ENCODE results near the gene CLCN2.
A peak's percentile ranks its signal among the peaks of the same experiment; 100 is the strongest.

CLCN2 gene

DNA sequence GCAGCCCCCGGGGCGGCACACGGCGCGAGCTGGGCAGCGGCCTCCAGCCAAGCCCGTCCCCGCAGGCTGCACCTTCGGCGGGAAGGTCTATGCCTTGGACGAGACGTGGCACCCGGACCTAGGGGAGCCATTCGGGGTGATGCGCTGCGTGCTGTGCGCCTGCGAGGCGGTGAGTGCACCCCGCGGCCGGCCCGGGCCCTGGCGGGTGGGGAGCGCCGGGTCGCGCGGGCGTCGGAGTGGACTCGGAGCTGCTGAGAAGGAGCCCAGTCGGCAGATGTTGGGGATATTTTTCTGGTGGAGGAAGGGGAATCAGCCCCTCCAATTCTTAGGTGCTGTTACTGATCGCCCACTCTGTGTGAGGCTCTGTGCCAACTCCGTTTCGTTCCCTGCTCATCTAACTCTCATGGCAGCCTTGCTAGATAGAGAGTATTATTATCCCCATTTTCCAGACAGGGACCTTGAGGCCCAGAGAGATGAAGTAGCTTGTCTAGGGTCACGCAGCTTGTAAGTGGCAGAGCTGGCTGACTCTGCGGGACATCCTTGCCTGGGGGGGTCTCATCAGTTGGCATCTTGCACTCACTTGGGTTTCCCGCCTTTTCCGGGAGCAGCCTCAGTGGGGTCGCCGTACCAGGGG, 19.3 kb upstream of the CLCN2 start:
- DNase-seq = no peak

DNA sequence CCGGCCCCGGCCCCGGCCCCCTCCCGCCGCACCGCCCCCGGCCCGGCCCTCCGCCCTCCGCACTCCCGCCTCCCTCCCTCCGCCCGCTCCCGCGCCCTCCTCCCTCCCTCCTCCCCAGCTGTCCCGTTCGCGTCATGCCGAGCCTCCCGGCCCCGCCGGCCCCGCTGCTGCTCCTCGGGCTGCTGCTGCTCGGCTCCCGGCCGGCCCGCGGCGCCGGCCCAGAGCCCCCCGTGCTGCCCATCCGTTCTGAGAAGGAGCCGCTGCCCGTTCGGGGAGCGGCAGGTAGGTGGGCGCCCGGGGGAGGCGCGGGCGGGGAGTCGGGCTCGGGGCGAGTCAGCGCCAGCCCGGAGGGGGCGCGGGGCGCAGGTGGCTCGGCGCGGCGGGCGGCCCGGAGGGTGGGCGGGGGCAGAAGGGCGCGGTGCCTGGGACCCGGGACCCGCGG, 18.8 kb upstream of the CLCN2 start:
- no peak for DNase-seq

DNA sequence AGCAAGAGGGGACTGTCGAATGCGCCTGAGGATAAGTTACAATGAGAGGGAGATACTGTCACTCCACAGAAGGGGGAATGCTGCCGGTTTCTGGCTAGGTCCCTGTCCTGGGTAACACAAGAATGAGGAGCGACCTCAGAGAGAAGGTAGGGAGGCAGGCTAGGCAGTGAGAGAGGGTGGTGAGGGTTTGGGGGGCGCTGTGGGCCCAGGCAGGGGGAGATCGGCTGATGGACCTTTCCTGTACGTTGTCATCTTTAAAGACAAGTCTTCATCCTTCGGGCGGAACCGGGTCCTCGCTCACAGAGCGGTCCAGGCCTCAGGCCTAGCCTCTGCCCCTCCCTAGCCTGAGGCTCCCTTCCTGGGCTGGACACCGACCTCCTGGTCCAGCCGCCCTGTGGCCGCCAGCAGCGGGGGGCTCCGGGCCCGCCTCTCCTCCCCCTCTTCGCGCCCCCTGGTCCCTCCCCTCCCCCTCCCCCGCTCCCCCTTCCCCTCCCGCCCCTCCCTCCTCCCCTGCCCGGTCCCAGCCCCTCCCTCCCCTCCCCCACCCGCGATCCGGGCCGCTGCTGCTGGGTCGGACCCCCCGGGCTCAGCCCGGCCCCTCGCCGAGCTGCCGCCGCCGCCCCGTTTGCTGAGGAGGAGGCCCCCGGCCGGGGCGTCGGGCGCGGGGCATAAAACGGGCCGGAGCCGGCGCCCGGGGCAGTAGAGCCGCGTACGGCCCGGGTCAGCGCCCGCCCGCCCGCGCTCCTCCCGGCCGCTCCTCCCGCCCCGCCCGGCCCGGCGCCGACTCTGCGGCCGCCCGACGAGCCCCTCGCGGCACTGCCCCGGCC, 18.2 kb upstream of the CLCN2 start, which contains the start of gene CHRD:
TSS of gene CHRD (plus strand) at position 697 of the 827 bp plus-strand sequence. CDS start 265 bp downstream, outside the sequence.
- no peak for DNase-seq

DNA sequence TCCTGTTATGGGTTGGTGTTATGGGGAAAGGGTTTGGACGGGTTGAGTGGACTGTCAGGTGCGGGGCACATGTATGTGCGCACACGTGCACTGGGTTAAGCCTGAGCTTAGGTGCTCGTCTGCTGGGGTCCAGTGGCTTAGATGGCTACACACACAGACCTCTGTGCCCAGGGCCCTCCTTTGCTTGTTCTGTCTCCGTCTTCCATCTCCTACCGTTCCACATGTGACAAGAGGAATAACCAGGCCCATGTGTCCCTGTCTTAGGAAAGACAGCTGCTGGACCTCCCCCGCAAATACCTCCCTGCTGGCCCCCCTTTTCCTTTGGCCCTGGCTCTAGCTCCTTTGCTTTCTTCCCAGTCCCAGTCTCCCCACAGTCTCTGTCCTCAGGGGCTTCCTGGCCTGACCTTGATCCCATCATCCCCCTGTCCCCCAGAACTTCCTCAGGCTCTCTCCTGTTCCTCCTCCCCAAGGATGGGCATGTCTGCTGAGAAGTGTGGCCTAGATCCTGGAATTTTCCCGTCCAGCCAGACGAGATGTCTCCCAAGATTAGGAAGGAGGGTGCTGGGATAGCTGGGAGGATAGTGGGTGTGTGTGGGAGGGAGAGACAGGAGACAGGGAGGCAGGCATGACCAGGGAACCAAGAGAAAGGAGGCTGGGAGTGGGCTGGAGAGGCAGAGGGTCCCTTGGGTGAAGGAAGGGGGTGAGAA, 17.4 kb upstream of the CLCN2 start:
- no peak for DNase-seq

DNA sequence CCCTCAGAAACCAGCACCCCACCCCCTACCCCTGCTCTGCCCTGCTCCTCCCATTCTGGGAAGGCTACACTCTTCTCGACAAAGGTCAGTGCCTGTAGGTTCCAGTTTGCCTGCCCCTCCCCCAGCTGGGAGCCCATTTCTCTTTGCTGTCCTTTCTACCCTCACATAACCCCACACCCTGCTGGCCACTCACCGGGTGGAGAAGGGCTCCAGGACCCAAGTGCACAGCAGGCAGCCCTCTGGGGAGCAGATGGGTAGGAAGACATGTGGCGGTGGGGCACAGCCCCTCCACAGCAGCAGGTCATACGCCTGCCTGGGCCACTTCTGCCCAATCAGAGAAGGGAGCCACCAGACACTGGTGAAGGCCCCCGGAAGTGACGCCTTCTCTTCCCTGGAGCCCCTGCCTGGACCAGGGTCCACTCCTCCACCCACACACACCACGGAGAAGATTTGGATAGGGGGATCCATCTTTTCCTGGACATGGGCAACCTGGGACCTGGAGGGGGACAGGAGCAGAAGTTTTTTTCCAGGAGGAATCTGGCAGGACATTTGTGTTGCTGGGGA, 16.6 kb upstream of the CLCN2 start, which contains the start of gene THPO:
TSS of gene THPO (minus strand) at position 326 of the 564 bp plus-strand sequence. CDS start 1,948 bp downstream, outside the sequence.
- DNase-seq = no peak

DNA sequence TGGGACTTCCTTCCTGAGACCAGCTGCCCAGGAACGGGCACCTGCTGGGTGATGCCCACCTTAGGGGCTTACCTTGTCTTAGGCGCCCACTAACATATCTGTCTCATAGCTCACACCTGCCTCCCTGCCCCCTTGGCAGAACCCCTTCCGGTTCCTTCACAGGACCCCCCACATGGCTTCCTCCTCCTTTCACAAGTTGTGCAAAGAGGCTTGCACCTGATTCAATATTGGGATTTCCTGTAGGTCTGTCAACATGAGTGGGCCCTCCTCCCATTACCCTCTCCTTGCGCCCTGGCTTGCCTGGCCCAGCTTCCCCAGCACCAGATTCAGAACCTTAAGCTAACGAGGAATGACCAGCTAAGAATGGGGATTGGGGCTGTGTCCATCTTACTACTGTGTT, 16.0 kb upstream of the CLCN2 start:
- DNase-seq = no peak

DNA sequence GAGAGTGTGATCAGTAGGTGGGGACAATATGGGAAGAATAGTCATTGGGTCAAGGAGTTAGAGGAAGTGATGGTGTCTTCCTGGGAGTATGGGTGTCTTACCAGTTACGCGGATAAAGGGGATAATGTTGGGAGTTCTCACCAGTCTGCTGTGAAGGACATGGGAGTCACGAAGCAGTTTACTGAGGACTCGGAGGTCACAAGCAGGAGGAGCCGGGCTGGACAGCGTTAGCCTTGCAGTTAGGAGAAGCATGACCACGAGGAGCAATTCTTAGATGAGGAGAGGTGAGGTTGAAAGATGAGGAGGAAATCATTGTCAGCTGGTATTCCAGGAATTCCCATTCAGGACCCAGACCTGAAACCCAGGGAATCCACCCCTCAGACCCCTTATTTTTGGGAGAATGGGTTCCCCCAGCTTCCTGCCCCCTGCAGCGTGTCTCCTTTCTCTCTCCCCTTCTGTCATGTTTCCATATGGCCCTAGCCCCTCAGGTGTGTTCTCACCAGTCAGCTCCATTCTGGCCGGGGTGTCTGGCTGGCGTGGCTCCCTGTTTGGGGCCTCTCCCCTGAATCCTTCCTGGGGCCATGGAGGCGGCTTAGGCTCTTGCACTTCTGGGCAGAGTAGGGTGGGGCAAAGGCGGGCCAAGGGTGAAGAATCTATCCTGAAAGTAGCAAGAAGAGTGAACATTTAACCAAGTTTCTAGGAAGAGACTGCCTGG, 14.5 kb upstream of the CLCN2 start:
- DNase-seq = no peak

DNA sequence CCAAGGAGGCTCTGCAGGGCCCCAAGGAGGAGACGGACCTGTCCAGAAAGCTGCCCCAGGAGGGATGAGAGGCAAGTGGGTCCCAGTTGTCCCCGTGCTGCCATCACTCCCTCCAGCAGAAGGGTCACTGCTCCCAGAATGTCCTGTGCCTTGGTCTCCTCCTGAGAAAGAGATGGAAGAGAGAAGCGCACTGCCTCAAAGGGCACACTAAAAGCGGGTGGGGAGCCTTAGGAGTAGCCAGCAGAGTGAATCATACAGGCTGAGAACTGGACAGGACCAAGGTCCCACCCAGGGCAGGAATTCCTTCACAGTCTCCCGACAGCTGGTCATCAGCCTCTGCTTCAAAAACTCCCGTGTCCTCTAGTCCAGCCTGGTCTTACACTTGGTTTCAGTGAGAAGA, 12.0 kb upstream of the CLCN2 start:
- DNase-seq = no peak

DNA sequence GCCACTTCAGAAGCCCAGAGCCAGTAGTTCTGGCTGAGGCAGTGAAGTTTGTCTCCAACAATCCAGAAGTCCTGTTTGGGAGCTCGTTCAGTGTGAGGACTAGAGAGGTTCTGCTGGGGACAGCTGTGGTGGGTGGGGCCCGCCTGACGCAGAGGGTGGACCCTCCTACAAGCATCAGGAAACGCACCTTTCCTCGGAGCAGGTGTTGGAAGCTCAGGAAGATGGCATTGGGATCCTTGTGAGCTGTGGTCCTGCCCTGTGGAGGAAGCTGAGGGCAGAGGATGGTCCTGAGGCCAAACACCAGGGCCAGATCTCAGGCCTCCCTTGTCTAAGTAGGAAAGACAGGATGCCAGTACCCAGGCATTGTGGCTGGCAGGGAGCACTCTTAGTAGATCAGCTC, 11.5 kb upstream of the CLCN2 start:
- DNase-seq = no peak

DNA sequence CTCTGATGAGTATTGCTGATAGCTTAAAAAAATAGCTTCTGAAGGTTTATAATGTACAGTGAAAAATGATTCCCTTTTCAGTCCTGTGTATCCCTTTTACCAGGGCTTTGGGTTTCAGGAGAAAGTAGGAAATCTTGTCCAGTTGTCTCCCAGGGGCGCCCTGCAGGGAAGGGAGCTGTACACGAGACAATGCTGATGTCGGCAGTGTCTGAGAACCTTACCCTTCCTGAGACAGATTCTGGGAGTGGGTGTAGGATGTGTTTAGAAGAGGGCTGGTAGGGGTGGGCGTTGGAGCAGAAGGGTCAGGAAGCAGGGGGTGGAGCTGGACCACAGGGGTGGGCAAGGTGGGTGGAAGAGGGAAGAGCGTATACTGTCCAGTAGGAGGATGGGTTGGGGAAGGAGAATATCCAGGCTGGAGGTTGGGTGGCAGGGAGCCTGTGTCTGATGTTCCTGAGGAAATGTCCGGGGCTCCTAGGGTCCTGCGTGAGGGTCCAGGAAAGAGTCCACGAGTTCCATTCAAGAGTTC, 11.0 kb upstream of the CLCN2 start:
- DNase-seq = no peak

DNA sequence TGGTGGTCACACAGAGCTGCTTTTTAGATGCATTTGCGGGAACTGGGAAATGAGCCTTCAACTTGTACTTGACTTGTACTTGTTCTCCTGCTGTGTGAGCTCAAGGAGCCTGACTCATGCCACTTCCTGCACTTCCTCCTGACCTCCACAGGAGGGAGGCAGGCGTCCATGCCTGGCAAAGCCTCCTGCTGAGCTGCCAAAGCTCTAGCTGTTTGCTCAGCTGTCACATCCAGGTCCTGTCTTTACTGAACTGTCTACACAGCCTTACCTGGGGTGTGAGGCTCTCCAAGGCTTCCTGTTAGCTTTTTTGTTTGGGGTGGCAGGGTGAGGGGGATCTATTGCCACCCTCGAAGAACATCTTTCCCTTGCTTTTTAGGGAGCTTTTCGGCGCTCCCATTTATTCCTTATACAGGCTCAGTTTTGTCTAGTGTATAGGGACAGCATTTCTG, 10.2 kb upstream of the CLCN2 start:
- DNase-seq = peak; percentile 55

DNA sequence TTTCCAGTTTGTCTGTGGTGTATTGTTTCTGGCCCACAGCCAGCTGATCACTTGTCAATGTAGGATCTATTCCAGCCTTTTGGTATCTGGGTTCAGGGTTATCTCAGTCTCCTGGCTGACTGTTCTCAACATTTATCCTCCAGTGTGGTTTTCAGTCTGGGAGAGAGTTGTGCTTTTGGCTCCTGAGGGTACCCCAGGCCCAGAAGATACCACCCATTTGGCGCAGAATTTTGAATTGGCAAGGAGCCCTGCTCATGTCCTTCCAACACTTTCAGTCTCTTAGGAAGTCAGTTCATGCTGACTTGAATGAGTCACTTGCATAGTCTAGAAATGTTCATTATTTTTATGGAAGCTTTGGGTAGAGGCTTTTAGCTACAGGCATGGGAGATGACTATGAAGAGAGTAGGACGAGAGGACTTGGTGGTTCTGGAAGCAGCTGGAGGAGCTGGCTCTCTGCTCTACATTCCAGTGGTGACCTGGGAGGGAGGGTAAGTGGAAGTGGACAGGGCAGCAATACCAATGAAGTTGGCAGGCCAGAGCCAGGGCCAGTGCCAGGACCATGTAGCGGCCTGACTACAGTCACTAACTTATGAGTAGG, 7.3 kb upstream of the CLCN2 start:
- no peak for DNase-seq

DNA sequence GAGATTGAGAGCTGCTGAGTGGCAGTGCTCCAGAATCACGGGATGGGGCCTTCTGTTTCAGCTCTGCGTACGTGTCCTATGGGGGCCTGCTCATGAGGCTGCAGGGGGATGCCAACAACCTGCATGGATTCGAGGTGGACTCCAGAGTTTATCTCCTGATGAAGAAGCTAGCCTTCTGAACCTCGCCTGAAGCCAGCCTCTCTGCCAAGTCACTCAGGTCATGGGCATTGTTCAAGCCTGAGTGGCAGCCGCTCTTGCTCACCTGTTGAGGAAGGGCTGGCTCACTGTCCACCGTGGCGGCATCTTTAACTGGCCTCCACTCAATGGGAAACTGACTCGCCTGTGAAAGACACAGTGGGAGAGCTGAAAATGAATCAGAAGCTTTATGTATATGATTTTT, 6.7 kb upstream of the CLCN2 start:
- no peak for DNase-seq

DNA sequence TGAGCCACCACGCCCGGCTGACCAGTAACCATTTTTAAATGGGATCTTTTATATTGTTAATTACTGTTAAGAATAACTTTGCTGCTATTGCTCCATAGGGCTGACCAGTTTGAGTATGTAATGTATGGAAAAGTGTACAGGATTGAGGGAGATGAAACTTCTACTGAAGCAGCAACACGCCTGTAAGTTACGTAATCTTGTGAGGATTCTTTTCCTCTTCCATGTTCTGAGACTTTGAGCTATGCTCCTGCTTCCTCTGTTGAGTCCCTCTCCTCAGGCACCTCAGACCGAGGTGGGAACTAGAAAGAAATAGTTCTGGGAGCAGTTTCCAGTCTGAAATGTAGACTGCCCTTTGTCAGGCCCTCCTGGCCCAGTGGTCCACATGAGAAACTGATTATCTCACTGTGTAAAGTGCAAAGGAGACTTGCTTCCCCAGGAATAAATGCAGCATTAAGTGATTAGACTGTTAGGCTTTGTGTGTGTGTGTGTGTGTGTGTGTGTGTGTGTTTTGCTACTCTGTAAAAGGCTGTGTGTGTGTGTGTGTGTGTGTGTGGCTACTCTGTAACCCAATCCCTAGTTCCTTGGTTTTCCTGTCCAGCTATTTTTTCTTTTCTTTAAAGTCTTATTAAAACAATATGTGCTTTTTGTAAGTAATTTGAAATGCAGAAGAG, 5.3 kb upstream of the CLCN2 start:
- no peak for DNase-seq

DNA sequence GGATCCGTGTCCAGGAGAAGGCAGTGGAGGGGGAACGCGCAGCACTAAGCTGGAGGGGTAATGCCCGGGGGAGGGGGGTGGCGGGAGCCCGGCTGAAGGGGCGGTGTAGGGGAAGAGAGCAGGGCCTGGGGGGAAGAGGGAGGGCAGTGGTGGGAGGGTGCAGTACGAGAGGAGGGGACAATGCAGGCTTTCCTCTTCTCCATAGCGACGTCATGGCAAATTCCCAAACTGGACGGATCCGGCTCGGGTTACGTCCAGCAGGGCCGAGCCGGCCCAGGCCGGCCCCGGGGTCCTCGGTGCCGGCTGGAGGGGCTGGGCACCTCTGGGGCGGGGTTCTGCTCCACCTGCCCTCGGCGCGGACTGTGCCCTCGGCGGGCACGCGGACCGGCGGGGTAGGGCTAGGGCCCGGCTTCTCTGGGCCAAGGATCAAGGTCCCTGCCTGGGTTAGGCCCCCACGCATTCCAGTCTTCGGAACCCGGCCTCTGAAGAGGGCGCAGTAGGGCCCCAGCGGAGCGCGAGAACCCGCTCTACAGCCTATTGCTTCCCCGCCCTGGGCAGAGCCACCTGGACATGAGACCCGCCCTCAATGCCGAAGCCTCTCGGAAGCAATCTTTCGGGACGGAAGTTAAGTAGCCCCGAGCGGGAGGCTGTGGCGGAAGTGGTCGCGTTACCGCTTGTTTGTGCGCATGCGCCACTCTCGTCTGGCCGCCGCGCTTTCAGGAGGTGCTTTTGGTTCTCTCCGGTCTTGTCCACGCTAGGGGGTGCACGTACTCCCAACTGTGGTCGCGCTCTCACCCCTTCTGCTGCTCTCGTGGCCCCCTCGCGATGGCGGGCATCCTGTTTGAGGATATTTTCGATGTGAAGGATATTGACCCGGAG, 1.5 kb upstream of the CLCN2 start:
- DNase-seq = peak; percentile 97

DNA sequence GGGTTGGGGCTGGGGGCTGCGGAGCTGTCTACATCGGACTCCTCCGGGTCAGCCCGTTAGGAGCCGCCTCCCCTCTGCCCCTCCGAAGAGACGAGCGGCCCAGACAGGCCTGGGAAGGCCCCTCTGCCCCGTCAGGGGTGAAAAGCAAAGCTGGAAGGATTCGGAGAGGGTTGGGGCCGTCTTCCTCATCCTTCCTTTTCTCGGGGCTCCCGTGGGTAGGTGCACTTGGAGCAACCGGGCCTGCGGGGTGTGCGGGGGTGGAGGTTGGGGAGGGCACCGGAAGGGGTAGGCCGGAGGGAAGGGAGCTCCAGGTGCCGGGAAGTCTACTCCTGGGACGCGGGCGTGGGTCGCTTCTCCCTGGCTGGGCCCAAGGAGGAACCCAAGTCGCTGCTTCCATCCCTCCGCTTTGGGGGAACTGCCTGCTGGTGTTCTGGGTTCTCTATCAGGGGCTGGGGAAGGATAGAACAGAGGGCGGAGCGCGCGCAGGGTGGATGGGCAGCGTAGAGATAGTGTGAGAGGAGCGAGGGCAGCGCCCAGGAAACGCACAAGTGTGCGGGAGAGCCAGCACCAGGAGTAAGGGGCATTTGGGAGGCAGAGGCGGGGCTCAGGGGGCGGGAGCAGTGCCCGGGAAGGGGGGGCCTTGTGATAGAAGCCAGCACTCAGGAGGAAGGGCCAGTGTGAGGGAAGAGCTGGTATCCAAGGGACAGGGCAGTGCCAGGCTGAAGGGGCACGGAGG, 695 bp upstream of the CLCN2 start:
- peak; percentile 24 for DNase-seq

DNA sequence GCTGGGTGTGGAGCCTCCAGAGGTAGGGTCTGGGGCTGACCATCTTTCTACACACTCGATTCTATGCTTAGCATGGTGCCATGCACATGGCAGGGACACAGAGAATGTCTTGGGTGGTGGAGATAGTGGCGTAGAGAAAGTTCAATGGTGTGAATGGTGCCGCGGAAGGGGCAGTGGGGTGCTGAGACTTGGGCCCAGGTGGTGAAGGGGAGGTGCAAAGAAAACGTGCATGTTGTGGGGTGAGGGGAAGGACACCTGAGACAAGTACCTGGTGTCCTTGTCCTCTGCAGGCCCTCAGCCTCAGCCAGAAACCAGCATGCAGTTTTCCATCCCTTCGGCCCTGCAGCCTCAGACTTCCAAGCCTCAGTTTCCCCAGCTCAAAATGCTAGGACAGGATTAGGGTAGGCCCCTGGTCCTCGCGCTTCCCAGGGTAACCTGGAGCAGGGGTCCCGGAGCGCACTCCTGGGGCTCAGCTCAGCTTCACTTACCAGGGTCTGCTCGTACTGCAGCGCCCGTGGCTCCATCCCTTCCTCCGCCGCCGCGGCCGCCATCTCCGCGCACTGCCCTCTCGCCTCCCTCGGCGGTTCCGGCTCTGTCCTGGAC, 375 bp downstream of the CLCN2 start:
- no peak for DNase-seq

DNA sequence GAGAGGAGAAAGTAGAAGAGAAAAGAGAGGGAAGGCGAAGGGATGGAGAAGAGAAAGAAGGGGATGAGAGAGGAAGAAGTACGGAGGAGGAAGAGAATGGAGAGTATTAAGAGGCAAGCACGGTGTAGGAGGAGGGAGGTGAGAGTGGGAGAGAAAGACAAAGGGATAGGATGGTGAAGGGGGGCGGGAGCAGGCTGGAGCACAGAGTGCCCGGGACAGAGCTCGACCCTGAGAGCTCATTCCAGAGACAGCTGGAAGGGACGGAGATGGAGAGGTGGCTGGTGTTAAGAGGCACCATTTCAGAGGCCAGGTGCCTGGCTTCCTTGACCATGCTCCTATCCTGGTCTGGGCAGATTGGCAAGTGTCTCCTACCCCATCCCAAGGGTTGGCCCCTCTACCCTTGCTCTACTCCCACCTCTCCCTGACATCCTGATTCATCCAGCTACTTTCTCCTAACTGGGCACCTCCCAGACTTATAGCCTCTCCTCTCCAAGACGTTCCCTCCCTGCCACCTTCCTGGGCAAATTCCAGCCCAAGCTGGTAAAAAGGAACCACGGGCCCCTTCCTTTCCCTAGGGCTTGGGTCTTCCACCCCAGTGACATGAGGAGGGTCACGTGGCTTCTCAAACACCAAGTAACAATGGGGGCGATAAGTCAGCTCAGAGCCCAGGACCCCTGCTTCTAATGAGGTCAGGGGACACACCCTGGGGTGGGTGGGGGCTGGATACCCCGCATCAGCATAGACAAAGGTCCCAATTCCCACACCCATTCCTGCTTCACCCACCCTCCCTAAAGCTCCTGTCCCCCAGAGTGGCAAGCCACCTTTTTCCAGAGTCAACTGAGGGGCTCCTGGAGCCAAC, 1.1 kb downstream of the CLCN2 start:
- DNase-seq = no peak

All from GF-D8 (cell line).